ENCODE measurements around the gene PRRX2.
"Not testable (repeated sequence)": the region's sequence is repeated elsewhere in the genome, so short reads cannot be mapped to it uniquely, and the experiment has no call there.

Gene PRRX2

GRCh38 chr9:129762370-129762984, 97.0 kb downstream of the PRRX2 start:
- DNase-seq = not testable (repeated sequence)

- DNase-seq = no peak
Observed at GRCh38 chr9:129762985-129763926, 97.8 kb downstream of the PRRX2 start.

GRCh38 chr9:129765764-129766317, 100.4 kb downstream of the PRRX2 start:
- no peak for DNase-seq

- no peak for DNase-seq
Observed at GRCh38 chr9:129768486-129768885, 103.0 kb downstream of the PRRX2 start.

GRCh38 chr9:129769669-129770068, 104.2 kb downstream of the PRRX2 start:
- no peak for DNase-seq

- DNase-seq = no peak
Observed at GRCh38 chr9:129770741-129771140, 105.3 kb downstream of the PRRX2 start.
